Measurements from ENCODE around the gene PRPF6. TPM values are rescaled to one million over a fixed set of nuclear protein-coding genes. Genes with fewer than 3 reads are reported as not detected.
A peak's percentile ranks its signal among the peaks of the same experiment; 100 is the strongest.

The PRPF6 gene
- total and polyA plus RNA-seq, 2 of the 13 experiments (the other 11 are each of a cell fraction or from before 2014, with no cell fraction given), result 63.7 to 101 TPM

DNA sequence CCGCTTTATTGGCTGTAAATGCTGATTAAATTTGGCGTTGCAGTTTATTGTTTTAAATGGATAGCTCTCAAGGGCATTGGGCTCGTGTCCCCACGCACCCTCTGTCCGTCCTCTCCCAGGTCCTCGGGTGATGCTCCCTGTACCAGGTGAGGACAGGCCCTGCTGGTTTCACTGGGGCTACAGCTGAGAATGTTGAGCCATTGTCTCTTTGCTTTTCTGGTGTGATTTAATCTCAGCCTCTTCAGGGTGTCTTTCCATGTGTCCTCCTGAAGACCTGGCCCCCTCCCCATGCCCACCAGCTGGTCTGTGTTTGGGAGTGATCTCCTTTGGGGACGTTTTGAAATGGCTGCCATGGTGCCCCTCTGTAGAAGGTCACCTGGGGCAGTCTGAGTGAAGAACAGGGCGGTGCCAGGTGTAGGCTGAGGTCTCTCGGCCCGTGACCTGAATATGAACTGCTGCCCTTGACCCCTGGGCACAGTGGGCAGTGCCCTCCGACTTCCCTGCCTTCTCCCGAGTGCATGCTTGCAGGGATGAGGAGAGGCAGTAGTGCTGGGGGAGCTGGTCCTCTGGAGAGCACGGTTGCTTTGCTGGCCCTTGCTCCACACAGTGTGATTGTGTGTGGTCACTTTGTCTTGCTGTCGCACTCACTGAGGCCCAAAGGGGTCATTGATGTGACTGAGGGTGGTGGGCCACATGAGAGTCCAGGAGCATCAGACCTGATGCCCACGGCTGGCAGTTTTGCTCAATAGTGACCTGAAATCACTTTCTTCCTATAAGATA lies 42.6 kb downstream of the PRPF6 start (continued):
- TF ChIP-seq USF2 (IDR thresholded peaks at IDR 0.05; ENCODE audit: low read depth, low read length) (no peak), USF2 (CRISPR knock-in tag; IDR thresholded peaks at IDR 0.05; ENCODE audit: borderline replicate concordance) (no peak; the same call in 1 of the 2 replicates), HOXA7 (CRISPR knock-in tag; IDR thresholded peaks at IDR 0.05) (no peak), AHR (CRISPR knock-in tag; IDR thresholded peaks at IDR 0.05) (peak; percentile 91; the same call in 1 of the 2 replicates), ZNF136 (CRISPR knock-in tag; IDR thresholded peaks at IDR 0.05; ENCODE audit: low read depth) (0 out of 2 replicates have a peak, but pooled peaks have one; percentile 5), ZNF772 (CRISPR knock-in tag; IDR thresholded peaks at IDR 0.05) (no peak), ZFAT (CRISPR knock-in tag; conservative IDR thresholded peaks at IDR 0.05) (no peak), NR2C2 (CRISPR knock-in tag; IDR thresholded peaks at IDR 0.05; ENCODE audit: borderline replicate concordance) (0 out of 2 replicates have a peak, but pooled peaks have one; percentile 47), SP5 (CRISPR knock-in tag; IDR thresholded peaks at IDR 0.05; ENCODE audit: borderline replicate concordance, low read depth) (peak; percentile 44), ZNF382 (CRISPR knock-in tag; IDR thresholded peaks at IDR 0.05; ENCODE audit: borderline replicate concordance) (no peak), ZNF784 (CRISPR knock-in tag; IDR thresholded peaks at IDR 0.05; ENCODE audit: borderline replicate concordance) (no peak), NKX3-1 (CRISPR knock-in tag; IDR thresholded peaks at IDR 0.05) (no peak), TMF1 (CRISPR knock-in tag; IDR thresholded peaks at IDR 0.05; ENCODE audit: low read depth) (no peak), ZSCAN20 (CRISPR knock-in tag; IDR thresholded peaks at IDR 0.05; ENCODE audit: borderline replicate concordance) (no peak), PBX2 (CRISPR knock-in tag; IDR thresholded peaks at IDR 0.05) (no peak), GTF3A (CRISPR knock-in tag; conservative IDR thresholded peaks at IDR 0.05) (no peak), SIN3B (IDR thresholded peaks at IDR 0.05; ENCODE audit: low read length) (no peak), ZNF577 (CRISPR knock-in tag; IDR thresholded peaks at IDR 0.05; ENCODE audit: borderline replicate concordance, low read depth) (no peak), ZSCAN29 (CRISPR knock-in tag; conservative IDR thresholded peaks at IDR 0.05) (no peak), YEATS4 (CRISPR knock-in tag; IDR thresholded peaks at IDR 0.05; ENCODE audit: borderline replicate concordance) (no peak), PHF5A (CRISPR knock-in tag; IDR thresholded peaks at IDR 0.05; ENCODE audit: low read depth, unreplicated experiment) (no peak), ZBTB3 (CRISPR knock-in tag; IDR thresholded peaks at IDR 0.05; ENCODE audit: borderline replicate concordance, low read depth) (no peak), ZSCAN30 (CRISPR knock-in tag; IDR thresholded peaks at IDR 0.05) (no peak)
- TF ChIP-seq, protein P1, sequence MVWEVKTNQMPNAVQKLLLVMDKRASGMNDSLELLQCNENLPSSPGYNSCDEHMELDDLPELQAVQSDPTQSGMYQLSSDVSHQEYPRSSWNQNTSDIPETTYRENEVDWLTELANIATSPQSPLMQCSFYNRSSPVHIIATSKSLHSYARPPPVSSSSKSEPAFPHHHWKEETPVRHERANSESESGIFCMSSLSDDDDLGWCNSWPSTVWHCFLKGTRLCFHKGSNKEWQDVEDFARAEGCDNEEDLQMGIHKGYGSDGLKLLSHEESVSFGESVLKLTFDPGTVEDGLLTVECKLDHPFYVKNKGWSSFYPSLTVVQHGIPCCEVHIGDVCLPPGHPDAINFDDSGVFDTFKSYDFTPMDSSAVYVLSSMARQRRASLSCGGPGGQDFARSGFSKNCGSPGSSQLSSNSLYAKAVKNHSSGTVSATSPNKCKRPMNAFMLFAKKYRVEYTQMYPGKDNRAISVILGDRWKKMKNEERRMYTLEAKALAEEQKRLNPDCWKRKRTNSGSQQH (CRISPR knock-in tag; IDR thresholded peaks at IDR 0.05; ENCODE audit: low read depth), result no peak
- TF ChIP-seq, protein P2, sequence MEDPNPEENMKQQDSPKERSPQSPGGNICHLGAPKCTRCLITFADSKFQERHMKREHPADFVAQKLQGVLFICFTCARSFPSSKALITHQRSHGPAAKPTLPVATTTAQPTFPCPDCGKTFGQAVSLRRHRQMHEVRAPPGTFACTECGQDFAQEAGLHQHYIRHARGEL (CRISPR knock-in tag; IDR thresholded peaks at IDR 0.05), result peak; percentile 58; the same call in 1 of the 2 replicates

Data from HepG2 (cell line).